Ishikawa (cell line): Measurements from ENCODE around the gene CYP4Z1.

Experiments used
- CEBPB ChIP-seq: IDR thresholded peaks from 2 replicates; pipeline ENCODE4 v1.6.1; 2012
- CREB1 ChIP-seq: IDR thresholded peaks from 2 replicates; pipeline ENCODE4 v1.6.1; 2012; ENCODE audit warnings: low read depth
- EGR1 ChIP-seq: IDR thresholded peaks from 2 replicates; pipeline ENCODE4 v1.6.1; 2012
- EP300 ChIP-seq: IDR thresholded peaks from 2 replicates; pipeline ENCODE4 v1.6.1; 2012; ENCODE audit warnings: borderline replicate concordance
- FOXM1 ChIP-seq: IDR thresholded peaks from 2 replicates; pipeline ENCODE4 v1.6.1; 2012; ENCODE audit warnings: low read depth, borderline replicate concordance
- NFIC ChIP-seq: IDR thresholded peaks from 2 replicates; pipeline ENCODE4 v1.6.1; 2012
- RAD21 ChIP-seq: IDR thresholded peaks from 2 replicates; pipeline ENCODE4 v1.6.1; 2012; ENCODE audit warnings: low read depth
- TAF1 ChIP-seq: IDR thresholded peaks from 2 replicates; pipeline ENCODE4 v1.6.1; 2012; ENCODE audit warnings: low read depth, mild to moderate bottlenecking
- TCF12 ChIP-seq: IDR thresholded peaks from 2 replicates; pipeline ENCODE4 v1.6.1; 2012; ENCODE audit warnings: low read depth
- TEAD4 ChIP-seq: IDR thresholded peaks from 2 replicates; pipeline ENCODE4 v1.6.1; 2012
- YY1 ChIP-seq: IDR thresholded peaks from 2 replicates; pipeline ENCODE4 v1.6.1; 2012; ENCODE audit warnings: low read depth
- ZBTB7A ChIP-seq: IDR thresholded peaks from 2 replicates; pipeline ENCODE4 v1.6.1; 2012; ENCODE audit warnings: low read depth
- TF ChIP-seq, protein P1 (sequence below): IDR thresholded peaks from 2 replicates; pipeline ENCODE4 v1.6.1; 2012; ENCODE audit warnings: low read depth, mild to moderate bottlenecking
- TF ChIP-seq, protein P2 (sequence below): IDR thresholded peaks from 2 replicates; pipeline ENCODE4 v1.6.1; 2012
- TF ChIP-seq, protein P3 (sequence below): IDR thresholded peaks from 2 replicates; pipeline ENCODE4 v1.6.1; 2012

The CYP4Z1 gene

DNA sequence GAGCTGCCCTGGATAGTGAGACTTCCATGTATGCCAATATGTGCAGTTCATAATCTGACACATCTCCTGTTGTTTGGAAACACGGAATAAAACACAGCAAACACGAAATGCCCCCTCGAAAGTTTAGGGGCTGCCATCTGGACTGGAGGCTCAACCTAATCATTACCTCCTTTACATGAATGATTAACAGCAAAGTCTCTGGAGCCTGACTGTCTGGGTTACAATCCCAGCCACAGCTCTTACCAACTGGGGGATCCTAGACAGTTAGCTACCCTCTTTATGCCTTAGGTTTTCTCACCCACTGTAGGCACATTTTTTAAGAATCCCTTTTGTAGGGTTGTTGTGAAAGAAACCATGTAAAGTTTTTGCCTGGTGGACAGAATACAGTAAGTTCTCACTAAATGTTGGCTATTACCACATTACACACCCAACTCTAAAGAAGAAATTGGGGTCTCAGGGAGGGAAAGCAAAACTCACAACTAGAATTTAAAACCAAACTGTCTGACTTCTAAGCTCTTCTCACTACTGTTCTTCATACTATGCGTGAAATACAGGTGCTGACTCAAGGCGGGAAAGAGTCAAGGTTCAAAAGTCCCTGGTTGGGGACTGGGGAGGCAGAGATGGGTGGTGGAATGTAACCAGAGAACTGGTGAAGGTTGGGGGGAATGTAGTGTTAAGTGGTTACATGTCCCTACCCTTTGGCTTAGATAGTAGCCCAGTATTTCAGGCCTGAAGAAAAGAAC is 94.4 kb downstream of the CYP4Z1 start:
- no peak for TF ChIP-seq TAF1
- no peak for TF ChIP-seq YY1

DNA sequence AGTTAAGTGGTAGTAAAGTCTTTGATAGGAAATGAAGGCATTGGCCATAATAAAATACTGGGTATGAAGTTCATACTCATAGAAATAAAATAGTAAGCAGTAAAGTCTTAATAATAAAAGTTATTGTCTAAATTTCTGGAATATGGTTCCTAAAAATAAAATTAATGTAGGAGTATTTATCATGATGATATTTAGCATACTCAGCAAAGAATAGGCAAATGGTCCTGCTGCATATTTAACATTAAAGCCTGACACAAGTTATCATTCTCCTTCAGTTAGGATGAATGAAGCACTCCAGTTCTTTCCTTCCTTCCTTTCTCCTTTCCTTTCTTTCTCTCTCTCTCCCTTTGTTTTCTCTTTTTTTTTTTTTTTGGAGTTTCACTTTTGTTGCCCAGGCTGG is 97.5 kb downstream of the CYP4Z1 start:
- TF ChIP-seq FOXM1 (no peak), EP300 (no peak), TEAD4 (no peak), YY1 (no peak), TAF1 (no peak), EGR1 (no peak), RAD21 (no peak), TCF12 (no peak), CEBPB (no peak), CREB1 (no peak), ZBTB7A (no peak), NFIC (no peak)
- TF ChIP-seq, protein P1, sequence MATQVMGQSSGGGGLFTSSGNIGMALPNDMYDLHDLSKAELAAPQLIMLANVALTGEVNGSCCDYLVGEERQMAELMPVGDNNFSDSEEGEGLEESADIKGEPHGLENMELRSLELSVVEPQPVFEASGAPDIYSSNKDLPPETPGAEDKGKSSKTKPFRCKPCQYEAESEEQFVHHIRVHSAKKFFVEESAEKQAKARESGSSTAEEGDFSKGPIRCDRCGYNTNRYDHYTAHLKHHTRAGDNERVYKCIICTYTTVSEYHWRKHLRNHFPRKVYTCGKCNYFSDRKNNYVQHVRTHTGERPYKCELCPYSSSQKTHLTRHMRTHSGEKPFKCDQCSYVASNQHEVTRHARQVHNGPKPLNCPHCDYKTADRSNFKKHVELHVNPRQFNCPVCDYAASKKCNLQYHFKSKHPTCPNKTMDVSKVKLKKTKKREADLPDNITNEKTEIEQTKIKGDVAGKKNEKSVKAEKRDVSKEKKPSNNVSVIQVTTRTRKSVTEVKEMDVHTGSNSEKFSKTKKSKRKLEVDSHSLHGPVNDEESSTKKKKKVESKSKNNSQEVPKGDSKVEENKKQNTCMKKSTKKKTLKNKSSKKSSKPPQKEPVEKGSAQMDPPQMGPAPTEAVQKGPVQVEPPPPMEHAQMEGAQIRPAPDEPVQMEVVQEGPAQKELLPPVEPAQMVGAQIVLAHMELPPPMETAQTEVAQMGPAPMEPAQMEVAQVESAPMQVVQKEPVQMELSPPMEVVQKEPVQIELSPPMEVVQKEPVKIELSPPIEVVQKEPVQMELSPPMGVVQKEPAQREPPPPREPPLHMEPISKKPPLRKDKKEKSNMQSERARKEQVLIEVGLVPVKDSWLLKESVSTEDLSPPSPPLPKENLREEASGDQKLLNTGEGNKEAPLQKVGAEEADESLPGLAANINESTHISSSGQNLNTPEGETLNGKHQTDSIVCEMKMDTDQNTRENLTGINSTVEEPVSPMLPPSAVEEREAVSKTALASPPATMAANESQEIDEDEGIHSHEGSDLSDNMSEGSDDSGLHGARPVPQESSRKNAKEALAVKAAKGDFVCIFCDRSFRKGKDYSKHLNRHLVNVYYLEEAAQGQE = no peak
- TF ChIP-seq, protein P2, sequence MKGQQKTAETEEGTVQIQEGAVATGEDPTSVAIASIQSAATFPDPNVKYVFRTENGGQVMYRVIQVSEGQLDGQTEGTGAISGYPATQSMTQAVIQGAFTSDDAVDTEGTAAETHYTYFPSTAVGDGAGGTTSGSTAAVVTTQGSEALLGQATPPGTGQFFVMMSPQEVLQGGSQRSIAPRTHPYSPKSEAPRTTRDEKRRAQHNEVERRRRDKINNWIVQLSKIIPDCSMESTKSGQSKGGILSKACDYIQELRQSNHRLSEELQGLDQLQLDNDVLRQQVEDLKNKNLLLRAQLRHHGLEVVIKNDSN = no peak
- TF ChIP-seq, protein P3, sequence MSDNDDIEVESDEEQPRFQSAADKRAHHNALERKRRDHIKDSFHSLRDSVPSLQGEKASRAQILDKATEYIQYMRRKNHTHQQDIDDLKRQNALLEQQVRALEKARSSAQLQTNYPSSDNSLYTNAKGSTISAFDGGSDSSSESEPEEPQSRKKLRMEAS = no peak
